ENCODE results near the gene COL11A2. TPM values are rescaled to one million over a fixed set of nuclear protein-coding genes. Genes with fewer than 3 reads are reported as not detected.

The COL11A2 gene
- polyA plus RNA-seq, 1 of the 3 experiments (the other 2 are of a cell fraction) = 0.99 TPM

DNA sequence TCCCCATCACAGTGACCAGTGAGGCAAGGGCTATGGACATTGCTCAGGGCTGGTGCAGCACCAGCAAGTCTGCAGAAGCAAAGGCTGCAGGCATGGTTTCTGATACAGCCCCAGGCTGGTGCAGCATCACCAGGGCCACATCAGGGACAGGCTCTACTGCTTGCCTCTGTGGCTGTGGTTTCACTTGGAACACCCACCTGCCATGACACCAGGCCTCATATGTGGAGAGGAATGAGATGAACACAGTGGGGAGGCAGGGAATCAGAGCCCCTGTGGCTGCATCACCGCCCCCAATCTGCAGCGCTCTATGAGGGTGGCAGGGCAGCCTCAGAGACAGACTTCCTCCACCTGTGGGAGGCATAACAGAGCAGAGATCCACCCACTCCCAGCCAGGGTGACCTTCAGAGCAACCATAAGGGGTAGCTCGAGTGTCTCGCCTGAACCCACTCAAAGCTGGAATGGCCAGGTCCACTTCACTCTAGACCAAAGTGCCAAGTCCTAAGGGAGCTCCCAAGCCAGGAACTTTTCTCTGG lies 23.9 kb upstream of the COL11A2 start:
- H3K9me2 ChIP-seq = no peaks in the 10 kb centered on the region
- no peak for DNase-seq
- H3K9me3 ChIP-seq = no peaks in the 10 kb centered on the region
- H3K36me3 ChIP-seq (replicated peaks in 1 of 2; ENCODE audit: control insufficient read depth in 1 of 2, insufficient read depth in 2 of 2, low read length in 1 of 2) = peaks cover 0 to 4% of the 10 kb centered on the region in 2 experiments
- 100% methylated on average over 3 of the region's 4 CpGs for WGBS (ENCODE audit: low lambda C conversion rate)
- H3K27ac ChIP-seq (ENCODE audit: low read depth in 2 of 2, low read length in 1 of 2) = no peak overlapping the region
- H3K4me2 ChIP-seq = no peak overlapping the region
- peaks cover 9% of the 10 kb centered on the region; the same call in 1 of the 2 replicates for H3K27me3 ChIP-seq (ENCODE audit: insufficient read depth)
- ChIA-PET POLR2A (no interaction called here), CTCF (interaction anchor here (0.9 to 1.0 kb wide), 2 partner anchors 32 to 54 kb away, joined by 3 read pairs; no protein-coding TSS in a partner anchor)
- H3K79me2 ChIP-seq (ENCODE audit: insufficient read depth) = no peaks in the 10 kb centered on the region
- H3K4me3 ChIP-seq (ENCODE audit: low read depth in 2 of 2, low read length in 1 of 2) = no peak overlapping the region
- peaks cover 4 to 19% of the 10 kb centered on the region in 2 experiments; a peak in 3 of 4 replicates for H3K4me1 ChIP-seq (ENCODE audit: control insufficient read depth in 1 of 2, insufficient read depth in 2 of 2, low read depth in 1 of 2, low read length in 1 of 2)
- H3F3A ChIP-seq (replicated peaks; ENCODE audit: insufficient read depth) = no peaks in the 10 kb centered on the region
- no peaks in the 10 kb centered on the region for H4K20me1 ChIP-seq (ENCODE audit: insufficient read depth)
- TF ChIP-seq POLR2AphosphoS5 (IDR thresholded peaks at IDR 0.05; ENCODE audit: low read depth, low read length) = no peak
- TF ChIP-seq, protein P1, sequence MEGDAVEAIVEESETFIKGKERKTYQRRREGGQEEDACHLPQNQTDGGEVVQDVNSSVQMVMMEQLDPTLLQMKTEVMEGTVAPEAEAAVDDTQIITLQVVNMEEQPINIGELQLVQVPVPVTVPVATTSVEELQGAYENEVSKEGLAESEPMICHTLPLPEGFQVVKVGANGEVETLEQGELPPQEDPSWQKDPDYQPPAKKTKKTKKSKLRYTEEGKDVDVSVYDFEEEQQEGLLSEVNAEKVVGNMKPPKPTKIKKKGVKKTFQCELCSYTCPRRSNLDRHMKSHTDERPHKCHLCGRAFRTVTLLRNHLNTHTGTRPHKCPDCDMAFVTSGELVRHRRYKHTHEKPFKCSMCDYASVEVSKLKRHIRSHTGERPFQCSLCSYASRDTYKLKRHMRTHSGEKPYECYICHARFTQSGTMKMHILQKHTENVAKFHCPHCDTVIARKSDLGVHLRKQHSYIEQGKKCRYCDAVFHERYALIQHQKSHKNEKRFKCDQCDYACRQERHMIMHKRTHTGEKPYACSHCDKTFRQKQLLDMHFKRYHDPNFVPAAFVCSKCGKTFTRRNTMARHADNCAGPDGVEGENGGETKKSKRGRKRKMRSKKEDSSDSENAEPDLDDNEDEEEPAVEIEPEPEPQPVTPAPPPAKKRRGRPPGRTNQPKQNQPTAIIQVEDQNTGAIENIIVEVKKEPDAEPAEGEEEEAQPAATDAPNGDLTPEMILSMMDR (IDR thresholded peaks at IDR 0.05) = no peak
- TF ChIP-seq ELF1 (IDR thresholded peaks at IDR 0.05) = no peak
- no peak overlapping the region for H3K9ac ChIP-seq
- H2AFZ ChIP-seq (ENCODE audit: low read depth) = no peak overlapping the region

- 69% methylated on average over 8 of the region's 9 CpGs for WGBS (ENCODE audit: low lambda C conversion rate)
- peaks cover 4 to 19% of the 10 kb centered on the region in 2 experiments; a peak in 3 of 4 replicates for H3K4me1 ChIP-seq (ENCODE audit: control insufficient read depth in 1 of 2, insufficient read depth in 2 of 2, low read depth in 1 of 2, low read length in 1 of 2)
- peaks cover 5 to 10% of the 10 kb centered on the region in 2 experiments for H3K36me3 ChIP-seq (replicated peaks in 1 of 2; ENCODE audit: control insufficient read depth in 1 of 2, insufficient read depth in 2 of 2, low read length in 1 of 2)
- H3K4me3 ChIP-seq (ENCODE audit: low read depth in 2 of 2, low read length in 1 of 2) = no peak overlapping the region
- no peak overlapping the region for H3K9ac ChIP-seq
- H4K20me1 ChIP-seq (ENCODE audit: insufficient read depth) = no peaks in the 10 kb centered on the region
- H3K27me3 ChIP-seq (ENCODE audit: insufficient read depth) = peaks cover 9% of the 10 kb centered on the region; the same call in 1 of the 2 replicates
- H3F3A ChIP-seq (replicated peaks; ENCODE audit: insufficient read depth) = no peaks in the 10 kb centered on the region
- no peaks in the 10 kb centered on the region for H3K79me2 ChIP-seq (ENCODE audit: insufficient read depth)
- DNase-seq = no peak
- CTCF ChIA-PET = interaction anchor here (1.0 kb wide), 3 partner anchors 33 to 54 kb away, joined by 3 read pairs; no protein-coding TSS in a partner anchor
- H3K4me2 ChIP-seq = no peak overlapping the region
- H3K9me3 ChIP-seq = no peaks in the 10 kb centered on the region
- no peaks in the 10 kb centered on the region for H3K9me2 ChIP-seq
- no peak overlapping the region for H2AFZ ChIP-seq (ENCODE audit: low read depth)
- POLR2A ChIA-PET = no interaction called here
- H3K27ac ChIP-seq (ENCODE audit: low read depth in 2 of 2, low read length in 1 of 2) = no peak overlapping the region
- TF ChIP-seq RFX5 (IDR thresholded peaks at IDR 0.05; ENCODE audit: low read length) (no peak), GATA2 (CRISPR knock-in tag; IDR thresholded peaks at IDR 0.05) (no peak), NRF1 (IDR thresholded peaks at IDR 0.05; ENCODE audit: low read depth, low read length) (no peak), FOXM1 (IDR thresholded peaks at IDR 0.05; ENCODE audit: low read depth) (no peak), NFIC (IDR thresholded peaks at IDR 0.05; ENCODE audit: borderline replicate concordance) (no peak), TAF1 (IDR thresholded peaks at IDR 0.05; ENCODE audit: borderline replicate concordance, low read depth, low read length) (no peak), EP300 (IDR thresholded peaks at IDR 0.05; ENCODE audit: borderline replicate concordance in 1 of 2, low read depth in 1 of 2, low read length in 1 of 2) (no peak), POLR2AphosphoS5 (IDR thresholded peaks at IDR 0.05; ENCODE audit: low read depth, low read length) (no peak)
- TF ChIP-seq, protein P1 (IDR thresholded peaks at IDR 0.05) = no peak
- TF ChIP-seq, protein P2, sequence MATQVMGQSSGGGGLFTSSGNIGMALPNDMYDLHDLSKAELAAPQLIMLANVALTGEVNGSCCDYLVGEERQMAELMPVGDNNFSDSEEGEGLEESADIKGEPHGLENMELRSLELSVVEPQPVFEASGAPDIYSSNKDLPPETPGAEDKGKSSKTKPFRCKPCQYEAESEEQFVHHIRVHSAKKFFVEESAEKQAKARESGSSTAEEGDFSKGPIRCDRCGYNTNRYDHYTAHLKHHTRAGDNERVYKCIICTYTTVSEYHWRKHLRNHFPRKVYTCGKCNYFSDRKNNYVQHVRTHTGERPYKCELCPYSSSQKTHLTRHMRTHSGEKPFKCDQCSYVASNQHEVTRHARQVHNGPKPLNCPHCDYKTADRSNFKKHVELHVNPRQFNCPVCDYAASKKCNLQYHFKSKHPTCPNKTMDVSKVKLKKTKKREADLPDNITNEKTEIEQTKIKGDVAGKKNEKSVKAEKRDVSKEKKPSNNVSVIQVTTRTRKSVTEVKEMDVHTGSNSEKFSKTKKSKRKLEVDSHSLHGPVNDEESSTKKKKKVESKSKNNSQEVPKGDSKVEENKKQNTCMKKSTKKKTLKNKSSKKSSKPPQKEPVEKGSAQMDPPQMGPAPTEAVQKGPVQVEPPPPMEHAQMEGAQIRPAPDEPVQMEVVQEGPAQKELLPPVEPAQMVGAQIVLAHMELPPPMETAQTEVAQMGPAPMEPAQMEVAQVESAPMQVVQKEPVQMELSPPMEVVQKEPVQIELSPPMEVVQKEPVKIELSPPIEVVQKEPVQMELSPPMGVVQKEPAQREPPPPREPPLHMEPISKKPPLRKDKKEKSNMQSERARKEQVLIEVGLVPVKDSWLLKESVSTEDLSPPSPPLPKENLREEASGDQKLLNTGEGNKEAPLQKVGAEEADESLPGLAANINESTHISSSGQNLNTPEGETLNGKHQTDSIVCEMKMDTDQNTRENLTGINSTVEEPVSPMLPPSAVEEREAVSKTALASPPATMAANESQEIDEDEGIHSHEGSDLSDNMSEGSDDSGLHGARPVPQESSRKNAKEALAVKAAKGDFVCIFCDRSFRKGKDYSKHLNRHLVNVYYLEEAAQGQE (IDR thresholded peaks at IDR 0.05; ENCODE audit: low read depth, low read length) = no peak
- TF ChIP-seq, protein P3, sequence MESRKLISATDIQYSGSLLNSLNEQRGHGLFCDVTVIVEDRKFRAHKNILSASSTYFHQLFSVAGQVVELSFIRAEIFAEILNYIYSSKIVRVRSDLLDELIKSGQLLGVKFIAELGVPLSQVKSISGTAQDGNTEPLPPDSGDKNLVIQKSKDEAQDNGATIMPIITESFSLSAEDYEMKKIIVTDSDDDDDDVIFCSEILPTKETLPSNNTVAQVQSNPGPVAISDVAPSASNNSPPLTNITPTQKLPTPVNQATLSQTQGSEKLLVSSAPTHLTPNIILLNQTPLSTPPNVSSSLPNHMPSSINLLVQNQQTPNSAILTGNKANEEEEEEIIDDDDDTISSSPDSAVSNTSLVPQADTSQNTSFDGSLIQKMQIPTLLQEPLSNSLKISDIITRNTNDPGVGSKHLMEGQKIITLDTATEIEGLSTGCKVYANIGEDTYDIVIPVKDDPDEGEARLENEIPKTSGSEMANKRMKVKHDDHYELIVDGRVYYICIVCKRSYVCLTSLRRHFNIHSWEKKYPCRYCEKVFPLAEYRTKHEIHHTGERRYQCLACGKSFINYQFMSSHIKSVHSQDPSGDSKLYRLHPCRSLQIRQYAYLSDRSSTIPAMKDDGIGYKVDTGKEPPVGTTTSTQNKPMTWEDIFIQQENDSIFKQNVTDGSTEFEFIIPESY (IDR thresholded peaks at IDR 0.05; ENCODE audit: borderline replicate concordance, low read depth) = no peak
Observed at GRCh38 chr6:33215271-33216116, 23.2 kb upstream of the COL11A2 start.

Measured in SK-N-SH (cell line).